H1 (cell line): ENCODE measurements around the gene NUP43. TPM values are rescaled to one million over a fixed set of nuclear protein-coding genes. Genes with fewer than 3 reads are reported as not detected.

ENCODE experiments used
- CTCF ChIA-PET: fragments of 300-600 bp; sonication (Branson Sonifier 250); formaldehyde crosslinking; loops from one replicate; lab custom pipeline; 2021; ENCODE audit not compliant: partially characterized antibody; lab: Charles Lee
- POLR2A ChIA-PET: fragments of 300-600 bp; sonication (Branson Sonifier 250); formaldehyde crosslinking; loops from one replicate; lab custom pipeline; 2021; ENCODE audit warnings: inconsistent platforms; ENCODE audit not compliant: partially characterized antibody; lab: Charles Lee
- DNase-seq, 2 experiments: peaks; one replicate each; pipeline versions ENCODE4 v3.0.0 to v3.0.0-alpha.2; 2010 to 2022; ENCODE audit warnings: low spot score in 2 of 2, low read depth in 1 of 2, mixed read lengths in 1 of 2
- FAIRE-seq: peaks from 2 replicates; lab custom pipeline; 2011; peaks lifted over from hg19 to GRCh38; lab: Jason Lieb, UNC
- H2AFZ ChIP-seq: 2 replicates; pipeline ENCODE4 v1.8.1; 2012; ENCODE audit warnings: low read length, inconsistent platforms
- H2AK5ac ChIP-seq: 2 replicates; pipeline ENCODE4 v1.6.1; 2013; ENCODE audit warnings: low read depth, low read length
- H2BK120ac ChIP-seq: replicated peaks from 2 replicates; pipeline ENCODE3; 2013; ENCODE audit warnings: low read depth, low read length, inconsistent platforms
- H2BK12ac ChIP-seq: 2 replicates; pipeline ENCODE4 v1.6.1; 2013; ENCODE audit warnings: low read depth, low read length
- H2BK15ac ChIP-seq: 2 replicates; pipeline ENCODE4 v1.6.1; 2013; ENCODE audit warnings: low read length
- H2BK20ac ChIP-seq: 2 replicates; pipeline ENCODE4 v1.6.1; 2013; ENCODE audit warnings: low read length
- H2BK5ac ChIP-seq: 2 replicates; pipeline ENCODE4 v1.6.1; 2013; ENCODE audit warnings: low read depth, low read length
- H3K14ac ChIP-seq: 2 replicates; pipeline ENCODE4 v1.6.1; 2013; ENCODE audit warnings: inconsistent platforms; ENCODE audit not compliant: insufficient read length
- H3K18ac ChIP-seq: 2 replicates; pipeline ENCODE4 v1.6.1; 2013; ENCODE audit warnings: low read length; ENCODE audit errors: extremely low read depth
- H3K23ac ChIP-seq: 2 replicates; pipeline ENCODE4 v1.6.1; 2013; ENCODE audit warnings: inconsistent platforms; ENCODE audit not compliant: insufficient read length
- H3K23me2 ChIP-seq: 2 replicates; pipeline ENCODE4 v1.6.1; 2013; ENCODE audit warnings: low read depth, low read length
- H3K27ac ChIP-seq: 2 replicates; pipeline ENCODE4 v1.6.1; 2011; ENCODE audit warnings: low read depth, low read length, inconsistent platforms
- H3K27me3 ChIP-seq, 4 experiments: replicated peaks in 1 of 4; 1 replicate in 1 of 4; 2 replicates in 3 of 4; pipeline versions ENCODE4 v1.6.1 to v1.8.1; 2011 to 2013; ENCODE audit warnings: low read length in 3 of 4, mild to moderate bottlenecking in 3 of 4, inconsistent platforms in 2 of 4, mixed read lengths in 2 of 4, moderate library complexity in 1 of 4; ENCODE audit not compliant: control insufficient read depth in 3 of 4, insufficient read depth in 3 of 4; ENCODE audit errors: extremely low read depth in 1 of 4
- H3K36me3 ChIP-seq, 4 experiments: 2 replicates each; pipeline versions ENCODE4 v1.6.1 to v1.8.1; 2011 to 2013; ENCODE audit warnings: mild to moderate bottlenecking in 4 of 4, low read length in 3 of 4, moderate library complexity in 2 of 4, control low read depth in 1 of 4, inconsistent platforms in 1 of 4; ENCODE audit not compliant: insufficient read depth in 4 of 4, control insufficient read depth in 2 of 4
- H3K4ac ChIP-seq: replicated peaks from 2 replicates; pipeline ENCODE3; 2013; ENCODE audit warnings: low read length, low read depth, mixed read lengths, inconsistent platforms; ENCODE audit not compliant: insufficient read length
- H3K4me1 ChIP-seq, 4 experiments: replicated peaks in 1 of 4; 1 replicate in 1 of 4; 2 replicates in 3 of 4; pipeline versions ENCODE4 v1.6.1 to v1.8.1; 2011 to 2013; ENCODE audit warnings: low read length in 3 of 4, inconsistent platforms in 2 of 4, mixed read lengths in 1 of 4; ENCODE audit not compliant: insufficient read depth in 4 of 4, control insufficient read depth in 3 of 4
- H3K4me2 ChIP-seq, 2 experiments: 2 replicates each; pipeline versions ENCODE4 v1.6.1 to v1.8.1; 2011 to 2013; ENCODE audit warnings: low read depth in 2 of 2, low read length in 2 of 2, control low read depth in 1 of 2, inconsistent platforms in 1 of 2, mild to moderate bottlenecking in 1 of 2; ENCODE audit not compliant: insufficient read depth in 1 of 2
- H3K4me3 ChIP-seq, 4 experiments: fragments of 200-600, 300-600 bp in 1 of 4; sonication (generic), shearing (Covaris generic), sonication (Bioruptor Twin) in 1 of 4; 2 replicates each; pipeline versions ENCODE4 v1.5.1 to v1.8.1; 2011 to 2016; ENCODE audit warnings: low read length in 4 of 4, low read depth in 3 of 4, control low read depth in 2 of 4, inconsistent platforms in 2 of 4, mild to moderate bottlenecking in 2 of 4, mixed read lengths in 1 of 4, moderate library complexity in 1 of 4; ENCODE audit not compliant: insufficient read depth in 2 of 4; ENCODE audit errors: extremely low read depth in 1 of 4
- H3K56ac ChIP-seq: replicated peaks from 2 replicates; pipeline ENCODE3; 2013; ENCODE audit warnings: low read depth, mild to moderate bottlenecking, mixed read lengths, low read length, inconsistent platforms; ENCODE audit not compliant: insufficient read length
- H3K79me1 ChIP-seq: 2 replicates; pipeline ENCODE4 v1.6.1; 2013; ENCODE audit warnings: low read depth, low read length, control low read depth
- H3K79me2 ChIP-seq, 2 experiments: 2 replicates each; pipeline versions ENCODE4 v1.6.1 to v1.8.1; 2012 to 2013; ENCODE audit warnings: low read length in 2 of 2, mild to moderate bottlenecking in 2 of 2, inconsistent platforms in 1 of 2; ENCODE audit not compliant: insufficient read depth in 2 of 2, control insufficient read depth in 1 of 2
- H3K9ac ChIP-seq, 4 experiments: replicated peaks in 1 of 4; 1 replicate in 1 of 4; 2 replicates in 3 of 4; pipeline versions ENCODE4 v1.6.1 to v1.8.1; 2011 to 2013; ENCODE audit warnings: low read depth in 3 of 4, low read length in 3 of 4, control low read depth in 2 of 4, mild to moderate bottlenecking in 2 of 4, moderate library complexity in 2 of 4, inconsistent platforms in 1 of 4; ENCODE audit errors: extremely low read depth in 1 of 4
- H3K9me3 ChIP-seq, 2 experiments: 2 replicates each; pipeline versions ENCODE4 v1.6.1 to v1.8.1; 2012 to 2013; ENCODE audit warnings: mild to moderate bottlenecking in 2 of 2, moderate library complexity in 2 of 2, control low read depth in 1 of 2, inconsistent platforms in 1 of 2, low read depth in 1 of 2, low read length in 1 of 2, mixed read lengths in 1 of 2; ENCODE audit not compliant: insufficient read depth in 2 of 2
- H4K20me1 ChIP-seq, 2 experiments: replicated peaks in 1 of 2; 2 replicates each; pipeline versions ENCODE3 to v1.8.1; 2011 to 2013; ENCODE audit warnings: inconsistent platforms in 2 of 2, low read length in 2 of 2, mild to moderate bottlenecking in 1 of 2; ENCODE audit not compliant: insufficient read depth in 2 of 2, control insufficient read depth in 1 of 2
- H4K5ac ChIP-seq: 2 replicates; pipeline ENCODE4 v1.6.1; 2013; ENCODE audit warnings: low read length, low read depth, mixed read lengths, inconsistent platforms; ENCODE audit not compliant: insufficient read length
- H4K8ac ChIP-seq: 2 replicates; pipeline ENCODE4 v1.8.0; 2013; ENCODE audit warnings: mild to moderate bottlenecking, moderate library complexity, low read length, inconsistent platforms; ENCODE audit not compliant: insufficient read depth; ENCODE audit errors: extremely low read depth
- H4K91ac ChIP-seq: replicated peaks from 2 replicates; pipeline ENCODE3; 2013; ENCODE audit warnings: low read length, mixed read lengths, inconsistent platforms; ENCODE audit not compliant: insufficient read length
- CBX5 ChIP-seq: fragments of 300-800, 300-1000 bp; sonication (generic); IDR thresholded peaks from 2 replicates; pipeline ENCODE4 v1.7.1; 2016; ENCODE audit warnings: antibody characterized with exemption, low read length, low read depth
- CHD2 ChIP-seq: IDR thresholded peaks from 2 replicates; pipeline ENCODE4 v1.6.1; 2012; ENCODE audit warnings: low read length, improper control_type of control experiment
- CTCF ChIP-seq, 3 experiments: IDR thresholded peaks; 1 replicate in 2 of 3; 2 replicates in 1 of 3; pipeline versions ENCODE4 v1.5.1 to v1.6.1; 2011; ENCODE audit warnings: low read length in 3 of 3, mild to moderate bottlenecking in 3 of 3, inconsistent platforms in 2 of 3, low read depth in 1 of 3, moderate library complexity in 1 of 3; ENCODE audit not compliant: insufficient read depth in 1 of 3; ENCODE audit errors: control extremely low read depth in 1 of 3
- E2F6 ChIP-seq: IDR thresholded peaks from 2 replicates; pipeline ENCODE4 v1.6.1; 2012; ENCODE audit warnings: inconsistent platforms
- GTF2F1 ChIP-seq: IDR thresholded peaks from 2 replicates; pipeline ENCODE4 v1.6.1; 2012; ENCODE audit warnings: low read depth, low read length, improper control_type of control experiment, borderline replicate concordance
- KDM4A ChIP-seq: IDR thresholded peaks from one replicate; pipeline ENCODE4 v1.7.1; 2012; ENCODE audit warnings: low read depth, mild to moderate bottlenecking, moderate library complexity, low read length, inconsistent platforms; ENCODE audit not compliant: severe bottlenecking
- RNF2 ChIP-seq: fragments of 200-900, 300-1000 bp; sonication (generic); IDR thresholded peaks from 2 replicates; pipeline ENCODE4 v1.7.1; 2016; ENCODE audit warnings: borderline replicate concordance, low read depth, mild to moderate bottlenecking, antibody characterized with exemption, low read length; ENCODE audit not compliant: poor library complexity, severe bottlenecking; ENCODE audit errors: missing control alignments
- RXRA ChIP-seq: IDR thresholded peaks from 2 replicates; pipeline ENCODE4 v1.6.1; 2011; ENCODE audit warnings: low read depth, mild to moderate bottlenecking, low read length, moderate library complexity; ENCODE audit not compliant: insufficient read depth
- SIX5 ChIP-seq: IDR thresholded peaks from 2 replicates; pipeline ENCODE4 v1.6.1; 2011; ENCODE audit warnings: mild to moderate bottlenecking, low read depth, low read length
- TBP ChIP-seq: IDR thresholded peaks from 2 replicates; pipeline ENCODE4 v1.6.1; 2011; ENCODE audit warnings: low read depth, low read length, improper control_type of control experiment
- WGBS, 2 experiments: shearing (Covaris generic) in 1 of 2; methylation state at CpG; one replicate each; pipeline versions ENCODE4 v1.1.6 to v1.1.7; 2013 to 2015; ENCODE audit warnings: low lambda C conversion rate in 2 of 2, mixed read lengths in 2 of 2, inconsistent platforms in 1 of 2, low coverage in 1 of 2, missing lambda C conversion rate in 1 of 2; ENCODE audit not compliant: insufficient replicate concordance in 2 of 2, insufficient coverage in 1 of 2, insufficient read length in 1 of 2; ENCODE audit errors: extremely low coverage in 1 of 2, missing lambda C conversion rate in 1 of 2; 5-methylcytosine and 5-hydroxymethylcytosine counted together
- polyA plus RNA-seq, 7 experiments: library from polyadenylated mRNA; depleted of rRNA in 3 of 7; stranded (reverse) in 5 of 7; unstranded in 2 of 7; fragments of >200 nt in 5 of 7; fragments of 200-250 nt in 2 of 7; gene quantifications; 1 replicate in 5 of 7; 2 replicates in 1 of 7; 4 replicates in 1 of 7; pipeline versions ENCODE4 v1.2.1 to v1.2.3, GENCODE V29; 2011 to 2013; ENCODE audit warnings: missing spikeins in 2 of 7, mixed read lengths in 2 of 7
- total RNA-seq: library from RNA; stranded (reverse); fragmentation: NEBNext Ultra II Directional; extraction: Animal tissue kit (Norgen Biotek cat#: 25700); gene quantifications from 2 replicates; pipeline ENCODE4 v1.2.1, GENCODE V29; 2021

The NUP43 gene
- total and polyA plus RNA-seq, 2 of the 8 experiments (the other 6 are each of a cell fraction or from before 2014, with no cell fraction given): 25.2 to 83.4 TPM

DNA sequence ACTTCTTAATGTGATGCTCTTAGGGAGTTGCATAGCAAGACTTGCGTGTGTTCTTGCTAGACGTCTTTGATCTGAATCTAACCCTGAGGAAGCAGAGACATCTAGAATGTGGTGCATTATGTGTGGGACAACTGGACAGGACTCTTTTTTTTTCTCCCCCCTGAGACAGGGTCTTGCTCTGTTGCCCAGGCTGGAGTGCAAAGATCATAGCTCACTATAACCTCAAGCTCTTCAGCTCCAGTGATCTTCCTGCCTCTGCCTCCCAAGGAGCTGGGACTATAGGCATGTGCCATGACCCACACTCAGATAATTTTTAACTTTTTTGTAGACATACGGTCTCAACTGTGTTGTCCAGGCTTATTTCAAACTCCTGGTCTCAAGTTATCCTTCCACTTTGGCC lies 37.2 kb upstream of the NUP43 start:
- FAIRE-seq: no peak
- CTCF ChIA-PET: interaction anchor here (0.6 to 0.7 kb wide), 2 partner anchors 94 to 151 kb away, joined by 3 read pairs; no protein-coding TSS in a partner anchor
- no peak for TF ChIP-seq GTF2F1
- no peak for TF ChIP-seq CHD2
- TF ChIP-seq CTCF (IDR thresholded peaks at IDR 0.05; ENCODE audit: control extremely low read depth in 1 of 3, insufficient read depth in 1 of 3, low read depth in 1 of 3, low read length in 3 of 3): no peak
- no peak for TF ChIP-seq RNF2
- no peak for TF ChIP-seq SIX5
- no peak for TF ChIP-seq CBX5
- TF ChIP-seq TBP: no peak
- no peak for TF ChIP-seq RXRA
- TF ChIP-seq KDM4A: no peak
- no peak for TF ChIP-seq E2F6

More for the DNA sequence above, 37.2 kb upstream of the NUP43 start:
- Histone ChIP-seq H3K4me3 (no peak overlapping the region), H3K79me2 (no peaks in the 10 kb centered on the region), H2BK120ac (no peak overlapping the region), H3K23ac (no peak overlapping the region), H4K5ac (no peak overlapping the region), H4K91ac (no peak overlapping the region), H2BK15ac (no peak overlapping the region), H4K20me1 (no peaks in the 10 kb centered on the region), H3K18ac (no peak overlapping the region), H3K4me1 (no peaks in the 10 kb centered on the region), H2AK5ac (no peak overlapping the region), H3K56ac (no peak overlapping the region), H3K27me3 (no peaks in the 10 kb centered on the region), H2BK12ac (no peak overlapping the region), H3K36me3 (peaks cover 0 to 7% (median 1%) of the 10 kb centered on the region in 4 experiments; a peak in 3 of 8 replicates), H3K4ac (no peak overlapping the region), H3K4me2 (no peak overlapping the region), H4K8ac (no peak overlapping the region), H3K14ac (no peak overlapping the region), H2AFZ (no peak overlapping the region), H3K23me2 (no peaks in the 10 kb centered on the region), H2BK5ac (no peak overlapping the region), H3K79me1 (no peaks in the 10 kb centered on the region), H3K9me3 (peaks cover 0 to 4% of the 10 kb centered on the region in 2 experiments; a peak in 1 of 4 replicates), H3K27ac (no peak overlapping the region), H3K9ac (no peak overlapping the region), H2BK20ac (no peak overlapping the region)
- no peak for DNase-seq
- WGBS, 2 experiments: 92% methylated on average over 3 of the region's 3 CpGs; no CpG with 5 or more reads in 1 of the 2 experiments
- POLR2A ChIA-PET: interaction anchor here (1.1 kb wide), 1 partner anchor 36 kb away, joined by 4 read pairs; no protein-coding TSS in a partner anchor
